BJ (cell line): ENCODE data around the gene ADAMTS17. TPM values are rescaled to one million over a fixed set of nuclear protein-coding genes. Genes with fewer than 3 reads are reported as not detected.

Source experiments
- CTCF ChIA-PET: fragments of 350-600 bp; formaldehyde crosslinking; extraction: SDS; loops from one replicate; lab custom pipeline; 2021; ENCODE audit warnings: antibody characterized with exemption, inconsistent platforms; lab: Yijun Ruan, JAX
- POLR2A ChIA-PET: fragments of 300-600 bp; sonication (Branson Sonifier 250); formaldehyde crosslinking; extraction: SDS; loops from one replicate; lab custom pipeline; 2021; ENCODE audit warnings: antibody characterized with exemption; lab: Charles Lee
- DNase-seq: peaks from one replicate; pipeline ENCODE4 v3.0.0-alpha.2; 2011; ENCODE audit warnings: low read depth
- H3K27me3 ChIP-seq: 2 replicates; pipeline ENCODE4 v1.6.0; 2011; ENCODE audit warnings: low read length; ENCODE audit not compliant: control insufficient read depth, insufficient read depth
- H3K36me3 ChIP-seq: 2 replicates; pipeline ENCODE4 v1.5.1; 2011; ENCODE audit warnings: low read length; ENCODE audit not compliant: control insufficient read depth, insufficient read depth
- H3K4me3 ChIP-seq: 2 replicates; pipeline ENCODE4 v1.5.1; 2011; ENCODE audit warnings: low read depth, mild to moderate bottlenecking, control low read depth, low read length
- polyA plus RNA-seq: library from polyadenylated mRNA; depleted of rRNA; stranded (reverse); fragments of >200 nt; gene quantifications from 2 replicates; pipeline ENCODE4 v1.2.3, GENCODE V29; 2011
- TF ChIP-seq, protein P1 (sequence below): IDR thresholded peaks from 2 replicates; pipeline ENCODE4 v1.5.1; 2011; ENCODE audit warnings: low read depth, mild to moderate bottlenecking, control low read depth, inconsistent platforms, low read length, moderate library complexity; ENCODE audit not compliant: insufficient read depth

Gene ADAMTS17
- polyA plus RNA-seq, 1 experiment, result not detected

DNA sequence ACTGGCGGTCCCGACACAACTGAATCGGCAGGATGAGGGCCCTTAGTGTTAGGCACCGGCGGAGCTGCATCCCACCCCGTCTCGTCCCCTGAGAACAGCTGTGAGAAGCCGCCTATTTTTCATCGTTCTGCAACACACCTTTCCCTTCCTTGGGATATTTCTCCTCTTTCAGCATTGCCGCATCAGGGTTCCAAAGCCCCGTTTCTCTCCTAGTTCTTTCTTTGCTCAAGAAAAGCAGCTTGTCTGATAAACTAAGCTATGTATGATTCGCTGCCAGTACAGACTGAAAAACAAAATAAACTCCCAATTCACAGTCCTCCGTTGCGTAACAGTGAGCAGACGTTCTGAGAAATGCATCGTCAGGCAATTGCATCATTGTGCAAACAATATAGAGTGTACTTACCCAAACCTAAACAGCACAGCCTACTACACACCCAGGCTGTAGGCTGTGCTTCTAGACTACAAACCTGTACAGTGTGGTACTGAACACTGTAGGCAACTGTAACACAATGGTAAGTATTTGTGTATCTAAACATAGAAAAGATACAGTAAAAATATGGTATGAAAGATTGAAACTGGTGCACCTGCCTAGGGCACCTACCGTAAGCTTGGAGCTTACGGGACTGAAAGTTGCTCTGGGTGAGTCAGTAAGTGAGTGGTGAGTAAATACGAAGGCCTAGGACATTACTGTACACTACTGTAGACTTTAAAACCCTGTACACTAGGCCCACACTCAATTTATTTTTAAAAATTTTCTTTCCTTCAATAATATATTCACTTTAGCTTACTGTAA lies 8.9 kb upstream of the ADAMTS17 start:
- ChIA-PET CTCF (interaction anchor here (0.7 to 2.3 kb wide), 17 partner anchors 8 to 909 kb away, joined by 3 to 25 read pairs (median 4); partner anchors contain the start of genes ASB7 and LINS1), POLR2A (no interaction called here)
- no peak for DNase-seq
- TF ChIP-seq, protein P1, sequence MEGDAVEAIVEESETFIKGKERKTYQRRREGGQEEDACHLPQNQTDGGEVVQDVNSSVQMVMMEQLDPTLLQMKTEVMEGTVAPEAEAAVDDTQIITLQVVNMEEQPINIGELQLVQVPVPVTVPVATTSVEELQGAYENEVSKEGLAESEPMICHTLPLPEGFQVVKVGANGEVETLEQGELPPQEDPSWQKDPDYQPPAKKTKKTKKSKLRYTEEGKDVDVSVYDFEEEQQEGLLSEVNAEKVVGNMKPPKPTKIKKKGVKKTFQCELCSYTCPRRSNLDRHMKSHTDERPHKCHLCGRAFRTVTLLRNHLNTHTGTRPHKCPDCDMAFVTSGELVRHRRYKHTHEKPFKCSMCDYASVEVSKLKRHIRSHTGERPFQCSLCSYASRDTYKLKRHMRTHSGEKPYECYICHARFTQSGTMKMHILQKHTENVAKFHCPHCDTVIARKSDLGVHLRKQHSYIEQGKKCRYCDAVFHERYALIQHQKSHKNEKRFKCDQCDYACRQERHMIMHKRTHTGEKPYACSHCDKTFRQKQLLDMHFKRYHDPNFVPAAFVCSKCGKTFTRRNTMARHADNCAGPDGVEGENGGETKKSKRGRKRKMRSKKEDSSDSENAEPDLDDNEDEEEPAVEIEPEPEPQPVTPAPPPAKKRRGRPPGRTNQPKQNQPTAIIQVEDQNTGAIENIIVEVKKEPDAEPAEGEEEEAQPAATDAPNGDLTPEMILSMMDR, result no peak
- Histone ChIP-seq H3K27me3 (no peaks in the 10 kb centered on the region), H3K4me3 (peak overlapping the region; percentile 65), H3K36me3 (no peaks in the 10 kb centered on the region)

DNA sequence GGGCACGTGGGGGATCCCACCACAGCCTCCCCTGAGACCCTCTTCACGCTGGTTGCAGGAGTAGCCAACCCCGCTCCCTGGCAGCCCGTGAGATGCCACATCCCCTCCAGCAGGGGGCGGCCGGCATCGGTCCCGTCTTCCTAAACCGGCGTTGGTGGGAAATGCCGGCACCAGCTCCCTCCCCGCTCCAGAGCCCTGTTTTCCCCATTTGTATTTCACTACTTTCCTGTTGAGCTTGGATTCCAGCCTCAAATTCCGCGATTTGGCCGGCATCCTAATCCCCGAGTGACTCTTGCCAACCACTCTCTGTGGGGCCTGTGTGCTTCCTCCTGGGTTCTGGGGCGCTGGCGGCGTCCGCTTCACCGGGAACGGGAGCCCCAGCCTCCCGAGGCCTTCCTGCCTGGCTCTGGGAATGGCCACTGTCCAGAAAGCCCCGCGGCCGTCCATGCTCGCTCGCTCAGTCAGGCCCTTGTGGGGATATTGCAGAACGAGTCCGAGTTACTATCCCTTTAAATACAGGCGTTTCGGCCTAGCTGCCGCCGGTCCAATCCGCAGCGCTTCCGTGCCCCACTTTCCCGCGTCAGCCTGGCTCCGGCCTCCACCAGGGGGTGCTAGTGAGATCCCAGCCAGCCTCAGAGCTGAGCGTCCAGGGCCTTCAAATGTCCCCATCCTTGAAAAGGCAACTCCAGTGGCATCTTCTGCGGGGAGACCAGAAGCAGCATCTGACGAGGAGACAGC lies 8.1 kb upstream of the ADAMTS17 start:
- ChIA-PET CTCF (interaction anchor here (0.8 to 2.3 kb wide), 20 partner anchors 8 to 657 kb away, joined by 3 to 25 read pairs (median 4); partner anchors contain the start of genes ASB7 and LINS1), POLR2A (no interaction called here)
- Histone ChIP-seq H3K4me3 (peak overlapping the region; percentile 65), H3K27me3 (no peaks in the 10 kb centered on the region), H3K36me3 (no peaks in the 10 kb centered on the region)
- TF ChIP-seq, protein P1, result peak; percentile 95
- DNase-seq, result peak; percentile 19

DNA sequence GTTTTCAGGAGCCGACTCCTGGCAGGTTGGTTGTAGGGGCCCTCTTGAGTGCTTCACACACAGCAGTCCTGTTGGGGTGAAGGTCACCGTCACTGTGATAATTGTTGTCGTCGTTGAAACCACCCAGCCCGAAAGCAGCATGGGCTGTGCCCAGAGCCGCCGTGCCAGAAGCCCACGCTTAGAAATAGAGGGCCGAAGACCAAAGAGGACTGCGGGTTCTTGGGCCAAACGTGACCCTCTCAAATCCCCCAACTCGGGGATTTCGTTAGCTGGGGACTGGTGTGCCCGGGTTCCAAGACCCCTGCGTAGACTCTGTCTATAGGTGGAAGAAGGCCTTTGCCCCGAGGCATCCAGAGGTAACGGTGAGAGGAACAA lies 7.5 kb upstream of the ADAMTS17 start:
- POLR2A ChIA-PET, result no interaction called here
- H3K27me3 ChIP-seq, result no peaks in the 10 kb centered on the region
- CTCF ChIA-PET, result interaction anchor here (1.0 to 2.3 kb wide), 11 partner anchors 11 to 658 kb away, joined by 3 to 25 read pairs (median 4); partner anchors contain the start of genes ASB7 and LINS1
- TF ChIP-seq, protein P1, result no peak
- peak overlapping the region; percentile 65 for H3K4me3 ChIP-seq
- DNase-seq, result no peak
- H3K36me3 ChIP-seq, result no peaks in the 10 kb centered on the region

DNA sequence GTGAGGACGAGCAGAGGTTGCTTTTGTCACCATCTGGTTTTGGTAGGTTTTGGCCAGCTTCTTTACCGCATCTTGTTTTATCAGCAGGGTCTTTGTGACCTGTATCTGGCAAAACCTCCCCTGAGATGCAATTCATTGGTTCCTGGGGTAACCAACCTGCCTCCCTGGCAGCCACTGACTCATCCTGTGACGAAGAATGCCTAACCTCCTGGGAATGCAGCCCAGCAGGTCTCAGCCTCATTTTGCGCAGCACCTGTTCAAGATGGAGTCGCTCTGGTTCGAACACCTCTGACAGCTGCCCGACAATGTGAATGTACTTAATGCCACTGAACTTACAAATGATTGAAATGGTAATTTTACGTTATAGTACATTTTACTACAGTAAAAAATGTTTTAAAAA lies 6.8 kb upstream of the ADAMTS17 start:
- TF ChIP-seq, protein P1, result no peak
- ChIA-PET POLR2A (no interaction called here), CTCF (interaction anchor here (0.7 to 1.5 kb wide), 2 partner anchors 10 to 38 kb away, joined by 3 to 5 read pairs; no protein-coding TSS in a partner anchor)
- Histone ChIP-seq H3K36me3 (no peaks in the 10 kb centered on the region), H3K27me3 (no peaks in the 10 kb centered on the region), H3K4me3 (no peak overlapping the region)
- no peak for DNase-seq
